H1 (cell line): ENCODE results near the gene SMIM44. TPM values are rescaled to one million over a fixed set of nuclear protein-coding genes. Genes with fewer than 3 reads are reported as not detected.

ENCODE experiments used
- CTCF ChIP-seq, 3 experiments: IDR thresholded peaks; 1 replicate in 2 of 3; 2 replicates in 1 of 3; pipeline versions ENCODE4 v1.5.1 to v1.6.1; 2011; ENCODE audit warnings: low read length in 3 of 3, mild to moderate bottlenecking in 3 of 3, inconsistent platforms in 2 of 3, low read depth in 1 of 3, moderate library complexity in 1 of 3; ENCODE audit not compliant: insufficient read depth in 1 of 3; ENCODE audit errors: control extremely low read depth in 1 of 3
- KDM5A ChIP-seq: fragments of 200-600 bp; IDR thresholded peaks from 2 replicates; pipeline ENCODE4 v1.7.1; 2012; ENCODE audit warnings: mild to moderate bottlenecking, low read length, inconsistent platforms, mixed read lengths
- POU5F1 ChIP-seq: IDR thresholded peaks from 2 replicates; pipeline ENCODE4 v1.6.1; 2011; ENCODE audit warnings: low read depth, mild to moderate bottlenecking, low read length, moderate library complexity
- RXRA ChIP-seq: IDR thresholded peaks from 2 replicates; pipeline ENCODE4 v1.6.1; 2011; ENCODE audit warnings: low read depth, mild to moderate bottlenecking, low read length, moderate library complexity; ENCODE audit not compliant: insufficient read depth
- polyA plus RNA-seq, 7 experiments: library from polyadenylated mRNA; depleted of rRNA in 3 of 7; stranded (reverse) in 5 of 7; unstranded in 2 of 7; fragments of >200 nt in 5 of 7; fragments of 200-250 nt in 2 of 7; gene quantifications; 1 replicate in 5 of 7; 2 replicates in 1 of 7; 4 replicates in 1 of 7; pipeline versions ENCODE4 v1.2.1 to v1.2.3, GENCODE V29; 2011 to 2013; ENCODE audit warnings: missing spikeins in 2 of 7, mixed read lengths in 2 of 7
- total RNA-seq: library from RNA; stranded (reverse); fragmentation: NEBNext Ultra II Directional; extraction: Animal tissue kit (Norgen Biotek cat#: 25700); gene quantifications from 2 replicates; pipeline ENCODE4 v1.2.1, GENCODE V29; 2021

SMIM44 gene
- total and polyA plus RNA-seq, 2 of the 8 experiments (the other 6 are each of a cell fraction or from before 2014, with no cell fraction given), result not detected

- no peak for TF ChIP-seq CTCF (IDR thresholded peaks at IDR 0.05; ENCODE audit: control extremely low read depth in 1 of 3, insufficient read depth in 1 of 3, low read depth in 1 of 3, low read length in 3 of 3)
- TF ChIP-seq RXRA, result no peak
- no peak for TF ChIP-seq KDM5A
- no peak for TF ChIP-seq POU5F1
Measured at GRCh38 chr19:3456925-3457527, 26.2 kb downstream of the SMIM44 start (continued).
